IMR-90 (cell line): Measurements from ENCODE around the gene CTDP1. TPM values are rescaled to one million over a fixed set of nuclear protein-coding genes. Genes with fewer than 3 reads are reported as not detected.

Experiments used
- ATAC-seq: fragments of 200-7000 bp; cut with Tn5 transposase; 2 replicates; pipeline ENCODE4 v1.9.1; 2020; ENCODE audit warnings: low read depth, mild to moderate bottlenecking, moderate library complexity
- BruUV-seq: library from RNA; stranded (reverse); fragments of 400-500 nt; replicated peaks from 2 replicates; lab custom pipeline; 2021; lab: Mats Ljungman, UMichigan
- CTCF ChIA-PET: fragments of 300-600 bp; formaldehyde crosslinking; extraction: SDS; loops from one replicate; lab custom pipeline; 2021; ENCODE audit warnings: antibody characterized with exemption; lab: Yijun Ruan, JAX
- POLR2A ChIA-PET: fragments of 300-600 bp; sonication (Branson Sonifier 250); formaldehyde crosslinking; loops from one replicate; lab custom pipeline; 2022; ENCODE audit warnings: antibody characterized with exemption; ENCODE audit not compliant: unreplicated experiment; lab: Charles Lee
- DNase-seq: peaks from one replicate; pipeline ENCODE4 v3.0.0; 2013
- H2AFZ ChIP-seq: replicated peaks from 2 replicates; pipeline ENCODE3; 2013; ENCODE audit warnings: low read length, mild to moderate bottlenecking; ENCODE audit not compliant: poor library complexity
- H2AK5ac ChIP-seq: 2 replicates; pipeline ENCODE4 v1.6.1; 2013; ENCODE audit warnings: low read depth, low read length, inconsistent platforms
- H2AK9ac ChIP-seq: replicated peaks from 2 replicates; pipeline ENCODE3; 2013; ENCODE audit warnings: mild to moderate bottlenecking, low read depth, low read length, moderate library complexity; ENCODE audit not compliant: poor library complexity
- H2BK120ac ChIP-seq: 2 replicates; pipeline ENCODE4 v1.6.1; 2013; ENCODE audit warnings: low read depth, low read length, inconsistent platforms
- H2BK15ac ChIP-seq: 3 replicates; pipeline ENCODE4 v1.6.1; 2013; ENCODE audit warnings: low read depth, low read length, inconsistent platforms
- H2BK20ac ChIP-seq: 2 replicates; pipeline ENCODE4 v1.6.1; 2013; ENCODE audit warnings: low read depth, mild to moderate bottlenecking, inconsistent platforms, low read length, moderate library complexity
- H2BK5ac ChIP-seq: 2 replicates; pipeline ENCODE4 v1.6.1; 2013; ENCODE audit warnings: mild to moderate bottlenecking, low read depth, low read length, inconsistent platforms; ENCODE audit not compliant: poor library complexity, severe bottlenecking
- H3K14ac ChIP-seq: replicated peaks from 2 replicates; pipeline ENCODE4 v1.6.1; 2013; ENCODE audit warnings: low read depth, low read length, inconsistent platforms
- H3K18ac ChIP-seq: 2 replicates; pipeline ENCODE4 v1.6.1; 2013; ENCODE audit warnings: low read depth, low read length, control low read depth
- H3K23ac ChIP-seq: 2 replicates; pipeline ENCODE4 v1.6.1; 2013; ENCODE audit warnings: low read depth, low read length, inconsistent platforms
- H3K27ac ChIP-seq: 2 replicates; pipeline ENCODE4 v1.5.1; 2013; ENCODE audit warnings: mild to moderate bottlenecking, control low read depth, low read length; ENCODE audit not compliant: insufficient read depth
- H3K27me3 ChIP-seq: 2 replicates; pipeline ENCODE4 v1.6.1; 2013; ENCODE audit warnings: low read length; ENCODE audit not compliant: control insufficient read depth, insufficient read depth
- H3K36me3 ChIP-seq: 2 replicates; pipeline ENCODE4 v1.6.1; 2013; ENCODE audit warnings: low read length, mixed read lengths; ENCODE audit not compliant: control insufficient read depth, insufficient read depth
- H3K4ac ChIP-seq: 2 replicates; pipeline ENCODE4 v1.6.1; 2013; ENCODE audit warnings: low read depth, low read length, inconsistent platforms
- H3K4me1 ChIP-seq: 2 replicates; pipeline ENCODE4 v1.6.1; 2013; ENCODE audit warnings: low read length, mixed read lengths; ENCODE audit not compliant: control insufficient read depth, insufficient read depth
- H3K4me2 ChIP-seq: 2 replicates; pipeline ENCODE4 v1.6.1; 2013; ENCODE audit warnings: low read depth, mild to moderate bottlenecking, control low read depth, low read length, moderate library complexity
- H3K4me3 ChIP-seq: 2 replicates; pipeline ENCODE4 v1.5.1; 2013; ENCODE audit warnings: low read depth, mild to moderate bottlenecking, control low read depth, low read length, moderate library complexity; ENCODE audit not compliant: insufficient read depth
- H3K56ac ChIP-seq: 2 replicates; pipeline ENCODE4 v1.6.1; 2013; ENCODE audit warnings: low read length, inconsistent platforms; ENCODE audit not compliant: insufficient read depth; ENCODE audit errors: extremely low read depth
- H3K79me1 ChIP-seq, 2 experiments: 2 replicates each; pipeline ENCODE4 v1.6.1; 2013; ENCODE audit warnings: low read length in 2 of 2, inconsistent platforms in 1 of 2, low read depth in 1 of 2
- H3K9ac ChIP-seq: 2 replicates; pipeline ENCODE4 v1.6.1; 2013; ENCODE audit warnings: low read depth, low read length, control low read depth
- H3K9me1 ChIP-seq: 2 replicates; pipeline ENCODE4 v1.6.1; 2013; ENCODE audit warnings: low read length, inconsistent platforms; ENCODE audit not compliant: insufficient read depth
- H3K9me3 ChIP-seq: 2 replicates; pipeline ENCODE4 v1.6.1; 2013; ENCODE audit warnings: low read length; ENCODE audit not compliant: control insufficient read depth, insufficient read depth
- H4K20me1 ChIP-seq: 2 replicates; pipeline ENCODE4 v1.6.1; 2013; ENCODE audit warnings: low read length, inconsistent platforms; ENCODE audit not compliant: insufficient read depth
- H4K5ac ChIP-seq: 2 replicates; pipeline ENCODE4 v1.6.1; 2013; ENCODE audit warnings: mild to moderate bottlenecking, low read depth, low read length, control low read depth
- H4K8ac ChIP-seq, 2 experiments: 2 replicates each; pipeline ENCODE4 v1.6.1; 2013; ENCODE audit warnings: low read depth in 2 of 2, low read length in 2 of 2, control low read depth in 1 of 2, inconsistent platforms in 1 of 2
- H4K91ac ChIP-seq: 2 replicates; pipeline ENCODE4 v1.6.1; 2013; ENCODE audit warnings: low read depth, low read length, inconsistent platforms; ENCODE audit not compliant: insufficient read depth
- CEBPB ChIP-seq: IDR thresholded peaks from 2 replicates; pipeline ENCODE4 v1.6.1; 2012; ENCODE audit warnings: low read depth, low read length, improper control_type of control experiment
- FOS ChIP-seq: fragments of 150-350 bp; IDR thresholded peaks from 2 replicates; pipeline ENCODE4 v1.6.1; 2016; ENCODE audit warnings: low read depth, low read length
- MAZ ChIP-seq: IDR thresholded peaks from 2 replicates; pipeline ENCODE4 v1.6.1; 2012; ENCODE audit warnings: low read depth, mild to moderate bottlenecking, low read length, improper control_type of control experiment, moderate library complexity, borderline replicate concordance
- MXI1 ChIP-seq: IDR thresholded peaks from 2 replicates; pipeline ENCODE4 v1.6.1; 2012; ENCODE audit warnings: low read depth, mild to moderate bottlenecking, low read length, moderate library complexity, borderline replicate concordance
- NFE2L2 ChIP-seq: fragments of 150-350 bp; IDR thresholded peaks from 2 replicates; pipeline ENCODE4 v1.6.1; 2016; ENCODE audit warnings: low read depth, mild to moderate bottlenecking, low read length
- RAD21 ChIP-seq: IDR thresholded peaks from 2 replicates; pipeline ENCODE4 v1.6.1; 2012; ENCODE audit warnings: low read length, improper control_type of control experiment
- RCOR1 ChIP-seq: IDR thresholded peaks from 2 replicates; pipeline ENCODE4 v1.6.1; 2012; ENCODE audit warnings: mild to moderate bottlenecking, low read length, improper control_type of control experiment; ENCODE audit not compliant: insufficient replicate concordance
- RFX5 ChIP-seq: IDR thresholded peaks from 2 replicates; pipeline ENCODE4 v1.8.0; 2012; ENCODE audit warnings: low read depth, mild to moderate bottlenecking, low read length, moderate library complexity
- SMC3 ChIP-seq: fragments of 150-350 bp; IDR thresholded peaks from 2 replicates; pipeline ENCODE4 v1.6.1; 2016; ENCODE audit warnings: low read depth, mild to moderate bottlenecking, antibody characterized with exemption, low read length, moderate library complexity
- WGBS, 2 experiments: methylation state at CpG; one replicate each; pipeline versions ENCODE4 v1.1.5 to v1.1.7; 2013; ENCODE audit warnings: missing lambda C conversion rate in 2 of 2; ENCODE audit not compliant: insufficient read length in 1 of 2; ENCODE audit errors: extremely low coverage in 2 of 2; 5-methylcytosine and 5-hydroxymethylcytosine counted together
- dilution Hi-C: fragments of 300-500 bp; cut with HindIII; formaldehyde crosslinking; loops from one replicate; pipeline ENCODE4 v1.14.3; 2018; ENCODE audit warnings: low sequenced_read_pairs; ENCODE audit not compliant: unreplicated experiment
- in situ Hi-C: fragments of 300-500 bp; cut with MboI; formaldehyde crosslinking; loops from 3 replicates; pipeline ENCODE4 v1.14.3; 2019; ENCODE audit warnings: low sequenced_read_pairs, inconsistent platforms, mixed read lengths
- intact Hi-C: fragments of 100-400 bp; cut with micrococcal nuclease; formaldehyde crosslinking; loops from 2 replicates; pipeline ENCODE4 v1.10.0; 2022
- polyA plus RNA-seq, 3 experiments: library from polyadenylated mRNA; depleted of rRNA; stranded (reverse); fragments of >200 nt; gene quantifications; 2 replicates each; pipeline ENCODE4 v1.2.3, GENCODE V29; 2012; ENCODE audit warnings: low replicate concordance in 1 of 3
- total RNA-seq: library from RNA; depleted of rRNA; stranded (reverse); fragments of >200 nt; gene quantifications from 2 replicates; pipeline ENCODE4 v1.2.3, GENCODE V29; 2012
- TF ChIP-seq, protein P1 (sequence below): fragments of 150-350 bp; IDR thresholded peaks from 2 replicates; pipeline ENCODE4 v1.6.1; 2016; ENCODE audit warnings: low read depth, mild to moderate bottlenecking, low read length, moderate library complexity, borderline replicate concordance
- TF ChIP-seq, protein P2 (sequence below): conservative IDR thresholded peaks from 2 replicates; pipeline ENCODE4 v1.5.1; 2012; ENCODE audit warnings: mild to moderate bottlenecking, low read depth, low read length, improper control_type of control experiment

The CTDP1 gene
- total and polyA plus RNA-seq, 2 of the 4 experiments (the other 2 are of a cell fraction), result 13.4 to 17.6 TPM

DNA sequence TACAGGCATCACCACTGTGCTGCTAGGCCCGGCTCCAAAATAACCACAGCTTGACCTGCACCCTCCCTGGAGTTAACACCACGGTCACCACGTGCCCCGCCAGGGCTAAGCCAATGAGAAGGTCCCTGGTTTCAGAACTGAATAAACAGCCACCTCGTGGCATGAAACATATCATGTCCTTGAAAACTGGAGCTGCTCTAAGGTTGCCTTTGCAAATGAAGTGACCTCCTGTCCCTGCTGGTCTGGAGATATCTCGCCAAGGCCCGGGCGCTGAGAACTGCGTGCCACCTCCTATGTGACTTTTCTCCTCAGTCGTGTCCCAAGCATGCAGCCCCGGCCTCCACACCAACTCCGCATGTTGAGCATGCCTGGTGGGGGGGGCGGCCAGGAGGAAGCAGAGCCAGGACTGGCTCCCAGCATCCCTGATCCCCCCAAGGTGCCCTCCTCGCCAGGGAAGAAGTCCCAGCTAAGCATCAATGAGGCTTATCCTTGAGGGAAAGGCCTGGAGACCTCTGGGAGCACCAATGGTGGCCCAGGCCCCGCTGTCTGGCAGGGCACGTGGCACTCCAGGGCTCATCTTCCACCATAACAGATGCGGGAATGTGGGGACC is 101.8 kb downstream of the CTDP1 start:
- TF ChIP-seq RFX5, result no peak
- no peak for TF ChIP-seq SMC3
- TF ChIP-seq FOS, result no peak
- TF ChIP-seq RCOR1, result no peak
- TF ChIP-seq NFE2L2, result no peak
- TF ChIP-seq, protein P1, sequence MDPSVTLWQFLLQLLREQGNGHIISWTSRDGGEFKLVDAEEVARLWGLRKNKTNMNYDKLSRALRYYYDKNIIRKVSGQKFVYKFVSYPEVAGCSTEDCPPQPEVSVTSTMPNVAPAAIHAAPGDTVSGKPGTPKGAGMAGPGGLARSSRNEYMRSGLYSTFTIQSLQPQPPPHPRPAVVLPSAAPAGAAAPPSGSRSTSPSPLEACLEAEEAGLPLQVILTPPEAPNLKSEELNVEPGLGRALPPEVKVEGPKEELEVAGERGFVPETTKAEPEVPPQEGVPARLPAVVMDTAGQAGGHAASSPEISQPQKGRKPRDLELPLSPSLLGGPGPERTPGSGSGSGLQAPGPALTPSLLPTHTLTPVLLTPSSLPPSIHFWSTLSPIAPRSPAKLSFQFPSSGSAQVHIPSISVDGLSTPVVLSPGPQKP, result no peak
- no peak for TF ChIP-seq RAD21
- TF ChIP-seq, protein P2, sequence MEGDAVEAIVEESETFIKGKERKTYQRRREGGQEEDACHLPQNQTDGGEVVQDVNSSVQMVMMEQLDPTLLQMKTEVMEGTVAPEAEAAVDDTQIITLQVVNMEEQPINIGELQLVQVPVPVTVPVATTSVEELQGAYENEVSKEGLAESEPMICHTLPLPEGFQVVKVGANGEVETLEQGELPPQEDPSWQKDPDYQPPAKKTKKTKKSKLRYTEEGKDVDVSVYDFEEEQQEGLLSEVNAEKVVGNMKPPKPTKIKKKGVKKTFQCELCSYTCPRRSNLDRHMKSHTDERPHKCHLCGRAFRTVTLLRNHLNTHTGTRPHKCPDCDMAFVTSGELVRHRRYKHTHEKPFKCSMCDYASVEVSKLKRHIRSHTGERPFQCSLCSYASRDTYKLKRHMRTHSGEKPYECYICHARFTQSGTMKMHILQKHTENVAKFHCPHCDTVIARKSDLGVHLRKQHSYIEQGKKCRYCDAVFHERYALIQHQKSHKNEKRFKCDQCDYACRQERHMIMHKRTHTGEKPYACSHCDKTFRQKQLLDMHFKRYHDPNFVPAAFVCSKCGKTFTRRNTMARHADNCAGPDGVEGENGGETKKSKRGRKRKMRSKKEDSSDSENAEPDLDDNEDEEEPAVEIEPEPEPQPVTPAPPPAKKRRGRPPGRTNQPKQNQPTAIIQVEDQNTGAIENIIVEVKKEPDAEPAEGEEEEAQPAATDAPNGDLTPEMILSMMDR, result no peak
- TF ChIP-seq CEBPB, result no peak
- TF ChIP-seq MXI1, result no peak
- TF ChIP-seq MAZ, result no peak

More for the DNA sequence above, 101.8 kb downstream of the CTDP1 start:
- ATAC-seq (no peak), DNase-seq (no peak)
- H3K27me3 ChIP-seq, result peaks cover 28% of the 10 kb centered on the region
- no peak overlapping the region for H2BK15ac ChIP-seq
- H3K9me3 ChIP-seq, result peaks cover 5% of the 10 kb centered on the region; the same call in 1 of the 2 replicates
- ChIA-PET CTCF (no interaction called here), POLR2A (no interaction called here)
- H3K9me1 ChIP-seq, result no peaks in the 10 kb centered on the region
- no peak overlapping the region for H4K91ac ChIP-seq
- H4K5ac ChIP-seq, result no peak overlapping the region
- in situ Hi-C loops, result no loop called here
- H2AK9ac ChIP-seq, result no peak overlapping the region
- 100% methylated on average over 2 of the region's 17 CpGs; no CpG with 5 or more reads in 1 of the 2 experiments for WGBS, 2 experiments
- H4K20me1 ChIP-seq, result no peaks in the 10 kb centered on the region
- H3K14ac ChIP-seq, result no peak overlapping the region
- H3K36me3 ChIP-seq, result no peaks in the 10 kb centered on the region
- no peak overlapping the region for H2AFZ ChIP-seq
- intact Hi-C loops, result no loop called here
- no peak overlapping the region for H2BK20ac ChIP-seq
- H3K56ac ChIP-seq, result no peak overlapping the region
- H3K4me2 ChIP-seq, result no peak overlapping the region
- H3K4ac ChIP-seq, result no peak overlapping the region
- H3K4me3 ChIP-seq, result no peak overlapping the region
- no peak overlapping the region for H2BK120ac ChIP-seq
- H4K8ac ChIP-seq, result no peak overlapping the region
- H2BK5ac ChIP-seq, result no peak overlapping the region
- no peak overlapping the region for H3K9ac ChIP-seq
- H3K23ac ChIP-seq, result no peak overlapping the region
- no TSS peak for BruUV-seq
- no peaks in the 10 kb centered on the region for H3K79me1 ChIP-seq
- no peak overlapping the region for H3K18ac ChIP-seq
- dilution Hi-C loops, result no loop called here
- H2AK5ac ChIP-seq, result no peak overlapping the region
- peaks cover 3% of the 10 kb centered on the region; the same call in 1 of the 2 replicates for H3K4me1 ChIP-seq
- H3K27ac ChIP-seq, result no peak overlapping the region
